Lung (tissue), 12 donors: Measurements from ENCODE around the gene TNFRSF13B. TPM values are rescaled to one million over a fixed set of nuclear protein-coding genes. Genes with fewer than 3 reads are reported as not detected.

Experiments
- ATAC-seq: fragments of 200-7000 bp; cut with Tn5 transposase; one replicate; pipeline ENCODE4 v1.9.1; 2020; ENCODE audit warnings: moderate number of reproducible peaks; ENCODE audit not compliant: insufficient read depth, low FRiP score
- DNase-seq, 3 donors: peaks; one replicate each; pipeline ENCODE4 v3.0.0-alpha.2; 2013 to 2017
- H3K27ac ChIP-seq, 2 donors: one replicate each; pipeline ENCODE4 v1.5.1; 2013; ENCODE audit warnings: mild to moderate bottlenecking in 2 of 2, moderate library complexity in 2 of 2, control low read depth in 1 of 2, inconsistent platforms in 1 of 2, low read depth in 1 of 2, low read length in 1 of 2
- H3K27me3 ChIP-seq, 3 donors: one replicate each; pipeline ENCODE4 v1.5.1; 2013; ENCODE audit warnings: low read length in 2 of 3; ENCODE audit not compliant: control insufficient read depth in 3 of 3, insufficient read depth in 3 of 3
- H3K36me3 ChIP-seq, 4 donors: one replicate each; pipeline ENCODE4 v1.5.1; 2013; ENCODE audit warnings: low read length in 4 of 4, mild to moderate bottlenecking in 1 of 4, moderate library complexity in 1 of 4; ENCODE audit not compliant: control insufficient read depth in 4 of 4, insufficient read depth in 4 of 4
- H3K4me1 ChIP-seq, 5 donors: one replicate each; pipeline ENCODE4 v1.5.1; 2013; ENCODE audit warnings: low read length in 5 of 5, mild to moderate bottlenecking in 2 of 5, moderate library complexity in 1 of 5; ENCODE audit not compliant: control insufficient read depth in 5 of 5, insufficient read depth in 5 of 5
- H3K4me3 ChIP-seq: one replicate; pipeline ENCODE4 v1.5.1; 2013; ENCODE audit warnings: mild to moderate bottlenecking, control low read depth, moderate library complexity
- H3K9ac ChIP-seq, 2 donors: one replicate each; pipeline ENCODE4 v1.5.1; 2013; ENCODE audit warnings: low read length in 2 of 2, control low read depth in 1 of 2; ENCODE audit not compliant: insufficient read depth in 1 of 2
- H3K9me3 ChIP-seq, 4 donors: one replicate each; pipeline ENCODE4 v1.5.1; 2013; ENCODE audit warnings: low read length in 3 of 4, mild to moderate bottlenecking in 1 of 4, moderate library complexity in 1 of 4; ENCODE audit not compliant: control insufficient read depth in 4 of 4, insufficient read depth in 3 of 4
- WGBS, 2 donors: extraction: QIAGEN DNeasy Blood & Tissue Kit; methylation state at CpG; one replicate each; pipeline ENCODE4 v1.1.7; 2013; 5-methylcytosine and 5-hydroxymethylcytosine counted together
- polyA plus RNA-seq, 2 donors: library from polyadenylated mRNA; stranded (reverse); fragments of 200-250 nt; gene quantifications; one replicate each; pipeline ENCODE4 v1.2.1, GENCODE V29; 2013
- total RNA-seq, 2 donors: library from RNA; depleted of rRNA in 1 of 2; stranded (reverse); fragments of >200 nt in 1 of 2; gene quantifications; one replicate each; pipeline ENCODE4 v1.2.1, GENCODE V29; 2014 to 2021
- TF ChIP-seq, protein P1 (sequence below): IDR thresholded peaks from 2 replicates; pipeline ENCODE4 v1.5.1; 2012; ENCODE audit warnings: mild to moderate bottlenecking; ENCODE audit errors: control extremely low read depth, extremely low read depth
- donor health status: control.
- donor health status: control.
- donor health status: Bipolar disorder and iron deficiency.
- donor health status: healthy.
- donor health status: DM: yes; HTN: yes; CAD: no.

TNFRSF13B gene
- total and polyA plus RNA-seq, 4 donors, result 0.08 to 1.4 (median 0.48) TPM

DNA sequence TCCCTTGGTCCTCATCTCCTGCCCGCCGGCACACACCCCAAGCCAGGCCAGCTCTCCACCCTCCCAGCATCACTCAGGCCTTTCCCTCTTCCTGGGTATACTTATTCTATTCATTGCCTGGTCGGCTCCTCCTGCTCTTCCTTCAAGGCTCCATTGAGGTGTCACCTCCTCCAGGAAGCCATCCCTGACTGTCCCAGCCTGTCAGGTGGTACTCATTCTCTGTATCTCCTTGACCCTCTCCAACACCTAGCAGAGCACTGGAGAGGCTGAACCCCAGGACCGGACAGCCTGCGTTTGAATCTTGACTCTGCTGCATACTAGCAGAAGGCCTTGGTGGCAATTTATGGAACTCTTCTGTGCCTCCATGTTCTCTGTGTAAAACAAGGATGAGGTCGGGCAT lies 428 bp upstream of the TNFRSF13B start:
- DNase-seq (no peak), ATAC-seq (no peak)
- 95% methylated on average over 6 of the region's 6 CpGs for WGBS, 2 donors
- TF ChIP-seq, protein P1, sequence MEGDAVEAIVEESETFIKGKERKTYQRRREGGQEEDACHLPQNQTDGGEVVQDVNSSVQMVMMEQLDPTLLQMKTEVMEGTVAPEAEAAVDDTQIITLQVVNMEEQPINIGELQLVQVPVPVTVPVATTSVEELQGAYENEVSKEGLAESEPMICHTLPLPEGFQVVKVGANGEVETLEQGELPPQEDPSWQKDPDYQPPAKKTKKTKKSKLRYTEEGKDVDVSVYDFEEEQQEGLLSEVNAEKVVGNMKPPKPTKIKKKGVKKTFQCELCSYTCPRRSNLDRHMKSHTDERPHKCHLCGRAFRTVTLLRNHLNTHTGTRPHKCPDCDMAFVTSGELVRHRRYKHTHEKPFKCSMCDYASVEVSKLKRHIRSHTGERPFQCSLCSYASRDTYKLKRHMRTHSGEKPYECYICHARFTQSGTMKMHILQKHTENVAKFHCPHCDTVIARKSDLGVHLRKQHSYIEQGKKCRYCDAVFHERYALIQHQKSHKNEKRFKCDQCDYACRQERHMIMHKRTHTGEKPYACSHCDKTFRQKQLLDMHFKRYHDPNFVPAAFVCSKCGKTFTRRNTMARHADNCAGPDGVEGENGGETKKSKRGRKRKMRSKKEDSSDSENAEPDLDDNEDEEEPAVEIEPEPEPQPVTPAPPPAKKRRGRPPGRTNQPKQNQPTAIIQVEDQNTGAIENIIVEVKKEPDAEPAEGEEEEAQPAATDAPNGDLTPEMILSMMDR, result no peak
- Histone ChIP-seq H3K9me3 (no peaks in the 10 kb centered on the region), H3K4me3 (no peak overlapping the region), H3K9ac (no peak overlapping the region), H3K4me1 (no peaks in the 10 kb centered on the region), H3K27me3 (peaks cover 0 to 8% (median 0%) of the 10 kb centered on the region in 3 donors), H3K27ac (no peak overlapping the region), H3K36me3 (no peaks in the 10 kb centered on the region)

DNA sequence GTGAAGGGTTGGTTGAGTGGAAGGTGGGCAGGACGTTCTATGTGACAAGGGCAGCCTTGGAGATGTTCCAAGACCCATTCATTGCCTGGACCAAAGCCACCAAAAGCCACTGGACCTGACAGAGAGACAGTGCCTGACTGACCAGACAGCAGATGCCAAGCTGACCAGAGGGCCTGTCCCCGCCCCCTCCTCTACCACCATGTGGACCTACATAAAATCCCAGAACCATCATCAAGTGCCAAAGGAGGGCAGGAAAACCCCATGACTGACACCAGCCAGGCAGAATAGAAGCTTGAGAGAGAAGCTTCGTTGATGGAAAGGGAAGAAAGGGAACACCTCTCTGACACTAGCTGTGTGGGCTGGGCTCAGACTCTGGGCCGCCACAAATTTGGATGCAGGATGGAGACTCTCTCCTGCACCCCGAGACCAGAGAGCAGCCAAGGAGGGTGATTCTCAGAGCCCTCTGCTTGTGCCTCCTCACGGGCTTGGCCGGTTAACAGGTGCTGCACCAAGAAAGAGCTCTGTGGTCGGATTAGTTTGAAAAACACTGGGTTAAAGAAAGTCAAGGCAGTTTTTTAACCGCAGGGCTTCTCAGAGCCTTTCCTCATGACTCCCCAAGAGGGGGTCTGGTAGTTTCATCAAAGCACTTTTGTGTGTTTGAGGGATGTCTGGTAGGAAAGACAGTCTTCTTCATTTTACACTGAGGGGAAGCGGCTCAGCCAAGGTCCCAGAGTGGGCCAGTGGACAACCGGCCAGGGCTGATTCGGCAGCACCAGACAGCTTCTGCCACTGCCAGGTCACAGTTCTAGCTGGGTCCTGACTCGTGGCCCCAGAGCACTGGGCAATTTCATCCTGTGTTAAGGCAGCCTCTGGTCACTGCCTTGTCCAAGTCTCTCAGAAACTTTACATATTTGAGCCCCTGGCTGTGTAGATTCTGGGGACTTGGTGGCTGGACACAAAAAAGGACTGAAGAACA lies 1.7 kb downstream of the TNFRSF13B start:
- no peak overlapping the region for H3K9ac ChIP-seq
- WGBS, 2 donors, result 73 to 83% methylated on average over 13 of the region's 13 CpGs

DNA sequence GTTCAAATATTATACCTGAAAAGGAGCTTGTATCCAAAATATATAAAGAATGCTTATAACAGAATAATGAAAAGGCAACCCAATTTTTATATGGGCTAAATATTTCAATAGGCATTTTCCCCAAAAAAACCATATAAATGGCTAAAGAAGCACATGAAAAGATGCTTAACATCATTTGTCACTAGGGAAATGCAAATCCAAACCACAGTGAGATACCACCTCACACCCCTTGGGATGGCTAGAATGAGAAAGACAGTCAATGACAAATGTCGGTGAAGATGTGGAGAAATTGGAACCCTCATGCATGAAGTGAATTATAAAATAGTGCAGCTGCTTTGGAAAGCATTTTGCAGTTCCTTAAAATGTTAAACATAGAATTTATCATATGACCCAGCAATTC lies 3.1 kb downstream of the TNFRSF13B start:
- no peak for ATAC-seq
- TF ChIP-seq, protein P1, result no peak
- H3K9ac ChIP-seq, result no peak overlapping the region
- H3K9me3 ChIP-seq, result no peaks in the 10 kb centered on the region
- whole genome bisulfite sequencing, 2 donors, result 82 to 92% methylated on average over 1 of the region's 1 CpG
- H3K27me3 ChIP-seq, result peaks cover 0 to 2% (median 0%) of the 10 kb centered on the region in 3 donors
- H3K4me3 ChIP-seq, result no peak overlapping the region
- H3K27ac ChIP-seq, result no peak overlapping the region
- H3K36me3 ChIP-seq, result no peaks in the 10 kb centered on the region
- no peak for DNase-seq
- H3K4me1 ChIP-seq, result no peaks in the 10 kb centered on the region

More for the DNA sequence above, 1.7 kb downstream of the TNFRSF13B start:
- Histone ChIP-seq H3K4me1 (no peaks in the 10 kb centered on the region), H3K27me3 (peaks cover 0 to 2% (median 0%) of the 10 kb centered on the region in 3 donors), H3K27ac (no peak overlapping the region), H3K9me3 (no peaks in the 10 kb centered on the region), H3K36me3 (no peaks in the 10 kb centered on the region), H3K4me3 (no peak overlapping the region)
- DNase-seq (no peak), ATAC-seq (no peak)
- TF ChIP-seq, protein P1, result no peak
